Esophagus muscularis mucosa (tissue), 4 donors: Measurements from ENCODE around the gene PREX1. TPM values are rescaled to one million over a fixed set of nuclear protein-coding genes. Genes with fewer than 3 reads are reported as not detected.

ENCODE experiments used
- DNase-seq: peaks from one replicate; pipeline ENCODE4 v3.0.0-alpha.2; 2017; ENCODE audit errors: extremely low spot score
- H3K27ac ChIP-seq, 4 donors: fragments of 200-600 bp; sonication (generic); replicated peaks in 1 of 4; 1 replicate in 3 of 4; 2 replicates in 1 of 4; pipeline ENCODE4 v1.5.1; 2016 to 2019; ENCODE audit warnings: mild to moderate bottlenecking in 1 of 4
- H3K27me3 ChIP-seq, 4 donors: fragments of 200-600 bp; sonication (generic); one replicate each; pipeline versions ENCODE4 v1.5.1 to v1.6.0; 2016 to 2019
- H3K36me3 ChIP-seq, 4 donors: fragments of 200-600 bp; sonication (generic); one replicate each; pipeline ENCODE4 v1.5.1; 2016 to 2019
- H3K4me1 ChIP-seq, 4 donors: fragments of 200-600 bp; sonication (generic); one replicate each; pipeline ENCODE4 v1.5.1; 2016 to 2019
- H3K4me3 ChIP-seq, 4 donors: fragments of 200-600 bp; sonication (generic); 1 replicate in 2 of 4; 2 replicates in 2 of 4; pipeline ENCODE4 v1.5.1; 2016 to 2019; ENCODE audit warnings: mild to moderate bottlenecking in 4 of 4, moderate library complexity in 1 of 4
- H3K9me3 ChIP-seq, 4 donors: fragments of 200-600 bp; sonication (generic); 1 replicate in 3 of 4; 2 replicates in 1 of 4; pipeline ENCODE4 v1.5.1; 2016 to 2019
- CTCF ChIP-seq, 3 experiments: fragments of 200-600 bp in 2 of 3; fragments of 450-650 bp in 1 of 3; sonication (generic) in 2 of 3; IDR thresholded peaks; one replicate each; pipeline ENCODE4 v1.5.1; 2017 to 2019; ENCODE audit warnings: antibody characterized with exemption in 3 of 3, mild to moderate bottlenecking in 2 of 3, moderate library complexity in 1 of 3
- EP300 ChIP-seq: sonication (generic); formaldehyde crosslinking; IDR thresholded peaks from one replicate; pipeline ENCODE4 v1.6.1; 2017; ENCODE audit warnings: antibody characterized with exemption
- POLR2A ChIP-seq: fragments of 450-650 bp; IDR thresholded peaks from one replicate; pipeline ENCODE4 v1.6.1; 2017; ENCODE audit warnings: antibody characterized with exemption, moderate library complexity, mild to moderate bottlenecking, low read depth
- POLR2AphosphoS5 ChIP-seq, 2 donors: sonication (generic); formaldehyde crosslinking; IDR thresholded peaks; one replicate each; pipeline ENCODE4 v1.6.1; 2017; ENCODE audit warnings: antibody characterized with exemption in 2 of 2
- WGBS: methylation state at CpG from one replicate; pipeline ENCODE4 v1.1.5; 2018; 5-methylcytosine and 5-hydroxymethylcytosine counted together
- intact Hi-C: fragments of 100-400 bp; cut with DNase I; formaldehyde crosslinking; loops from one replicate; pipeline ENCODE4 v1.15.1; 2023
- total RNA-seq, 4 donors: library from RNA; depleted of rRNA; stranded (reverse); fragments of >200 nt; gene quantifications; one replicate each; pipeline versions ENCODE4 v1.1.0 to v1.2.1, GENCODE V29; 2016

PREX1 gene
- total RNA-seq, 4 donors from 2014 or later, result 20.8 to 37.1 (median 24.3) TPM

DNA sequence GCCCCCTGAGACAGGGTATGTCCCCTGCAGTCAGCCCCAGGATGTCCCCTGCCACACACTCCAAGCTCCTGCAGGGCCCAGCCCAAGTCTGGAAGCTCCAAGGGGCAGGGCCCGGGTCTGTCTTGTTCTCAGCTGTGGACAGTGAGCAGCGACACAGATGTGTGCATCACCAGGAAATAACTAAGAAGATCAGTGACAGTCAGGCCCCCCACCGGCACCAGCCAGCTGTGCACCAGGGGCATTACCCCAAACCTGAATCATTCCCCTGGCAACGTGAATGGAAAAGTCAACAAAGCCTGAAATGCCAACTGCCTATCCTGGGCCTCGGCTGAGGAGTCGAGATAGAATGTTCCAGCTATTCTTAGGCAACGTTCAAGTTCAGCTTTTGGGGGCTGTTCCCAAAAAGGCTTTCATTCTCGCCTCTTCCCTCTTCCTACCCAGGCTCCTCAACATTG, 105.0 kb downstream of the PREX1 start:
- intact Hi-C loops, result no loop called here
- Histone ChIP-seq H3K4me1 (peaks cover 12 to 62% (median 52%) of the 10 kb centered on the region in 4 donors), H3K27ac (peak overlapping the region; percentile 60 to 74 (median 64)), H3K4me3 (no peak overlapping the region), H3K36me3 (peaks cover 0 to 18% (median 3%) of the 10 kb centered on the region in 4 donors), H3K27me3 (no peaks in the 10 kb centered on the region), H3K9me3 (peaks cover 0 to 9% (median 0%) of the 10 kb centered on the region in 4 donors)
- no peak for TF ChIP-seq POLR2AphosphoS5 (IDR thresholded peaks at IDR 0.05)
- no peak for TF ChIP-seq POLR2A
- no peak for TF ChIP-seq EP300
- no peak for TF ChIP-seq CTCF (IDR thresholded peaks at IDR 0.05)
- no peak for DNase-seq
- WGBS, result 49% methylated on average over 8 of the region's 8 CpGs

- Histone ChIP-seq H3K9me3 (peaks cover 0 to 9% (median 0%) of the 10 kb centered on the region in 4 donors), H3K4me1 (peaks cover 12 to 67% (median 52%) of the 10 kb centered on the region in 4 donors), H3K4me3 (no peak overlapping the region), H3K27me3 (no peaks in the 10 kb centered on the region), H3K36me3 (peaks cover 0 to 18% (median 3%) of the 10 kb centered on the region in 4 donors), H3K27ac (peak overlapping the region; percentile 60 to 74 (median 64))
- TF ChIP-seq POLR2A, result no peak
- TF ChIP-seq CTCF (IDR thresholded peaks at IDR 0.05), result no peak
- no peak for TF ChIP-seq POLR2AphosphoS5 (IDR thresholded peaks at IDR 0.05)
- no peak for TF ChIP-seq EP300
- WGBS, result 63% methylated on average over 14 of the region's 14 CpGs
- DNase-seq, result no peak
- intact Hi-C loops, result no loop called here
Measured at GRCh38 chr20:48722002-48722731, 105.6 kb downstream of the PREX1 start.

- Histone ChIP-seq H3K4me1 (peaks cover 12 to 67% (median 52%) of the 10 kb centered on the region in 4 donors), H3K27ac (peak overlapping the region; percentile 60 to 74 (median 64)), H3K9me3 (peaks cover 0 to 9% (median 0%) of the 10 kb centered on the region in 4 donors), H3K4me3 (no peak overlapping the region), H3K36me3 (peaks cover 0 to 18% (median 3%) of the 10 kb centered on the region in 4 donors), H3K27me3 (no peaks in the 10 kb centered on the region)
- intact Hi-C loops, result no loop called here
- DNase-seq, result no peak
- 87% methylated on average over 9 of the region's 9 CpGs for WGBS
- TF ChIP-seq POLR2AphosphoS5 (IDR thresholded peaks at IDR 0.05) (no peak), EP300 (no peak), CTCF (IDR thresholded peaks at IDR 0.05) (no peak), POLR2A (no peak)
Measured at GRCh38 chr20:48721324-48722001, 106.3 kb downstream of the PREX1 start.

GRCh38 chr20:48720256-48720985, 107.4 kb downstream of the PREX1 start:
- WGBS, result 82% methylated on average over 13 of the region's 13 CpGs
- H3K4me1 ChIP-seq, result peaks cover 12 to 61% (median 49%) of the 10 kb centered on the region in 4 donors
- peaks cover 0 to 8% (median 2%) of the 10 kb centered on the region in 4 donors for H3K36me3 ChIP-seq
- H3K27me3 ChIP-seq, result no peaks in the 10 kb centered on the region
- no peak overlapping the region for H3K27ac ChIP-seq
- TF ChIP-seq POLR2AphosphoS5 (IDR thresholded peaks at IDR 0.05), result no peak
- no peak for TF ChIP-seq CTCF (IDR thresholded peaks at IDR 0.05)
- TF ChIP-seq POLR2A, result no peak
- no peak for TF ChIP-seq EP300
- no peak overlapping the region for H3K4me3 ChIP-seq
- intact Hi-C loops, result no loop called here
- H3K9me3 ChIP-seq, result peaks cover 0 to 9% (median 0%) of the 10 kb centered on the region in 4 donors
- DNase-seq, result no peak
